Uterus (tissue), 2 donors: ENCODE results near the gene CBR3.

Experiments
- CTCF ChIP-seq, 4 experiments: fragments of 200-600 bp in 2 of 4; fragments of 450-650 bp in 2 of 4; sonication (generic) in 2 of 4; IDR thresholded peaks; one replicate each; pipeline ENCODE4 v1.5.1; 2016 to 2019; ENCODE audit warnings: antibody characterized with exemption in 4 of 4, mild to moderate bottlenecking in 2 of 4, moderate library complexity in 1 of 4
- POLR2A ChIP-seq, 2 donors: fragments of 450-650 bp; IDR thresholded peaks; one replicate each; pipeline ENCODE4 v1.6.1; 2016; ENCODE audit warnings: antibody characterized with exemption in 2 of 2, mild to moderate bottlenecking in 1 of 2, moderate library complexity in 1 of 2

GRCh38 chr21:36186506-36187399 is 51.9 kb downstream of the CBR3 start:
- TF ChIP-seq CTCF (IDR thresholded peaks at IDR 0.05) (no peak), POLR2A (IDR thresholded peaks at IDR 0.05) (no peak)
